GM12878 (cell line): Measurements from ENCODE around the gene RASAL3. TPM values are rescaled to one million over a fixed set of nuclear protein-coding genes. Genes with fewer than 3 reads are reported as not detected.

ENCODE experiments used
- ATAC-seq: fragments of 200-7000 bp; cut with Tn5 transposase; 3 replicates; pipeline ENCODE4 v1.9.1; 2020; ENCODE audit warnings: mild to moderate bottlenecking, moderate library complexity
- BruUV-seq: library from RNA; stranded (reverse); fragments of 400-500 nt; replicated peaks from 2 replicates; lab custom pipeline; 2021; lab: Mats Ljungman, UMichigan
- CTCF ChIA-PET: fragments of 300-600 bp; sonication (Branson Sonifier 250); formaldehyde crosslinking; extraction: SDS; loops from one replicate; lab custom pipeline; 2021; ENCODE audit warnings: inconsistent platforms; lab: Yijun Ruan, JAX
- POLR2A ChIA-PET: fragments of 350-600 bp; formaldehyde crosslinking; extraction: SDS; loops from one replicate; lab custom pipeline; 2021; ENCODE audit warnings: inconsistent platforms; lab: Charles Lee
- RAD21 ChIA-PET: fragments of 300-600 bp; sonication (Branson Sonifier 250); formaldehyde crosslinking; loops from one replicate; lab custom pipeline; 2023; ENCODE audit warnings: antibody characterized with exemption; ENCODE audit not compliant: unreplicated experiment; lab: Charles Lee
- SMC1A ChIA-PET: fragments of 300-600 bp; sonication (Branson Sonifier 250); formaldehyde crosslinking; loops from one replicate; lab custom pipeline; 2023; ENCODE audit not compliant: unreplicated experiment, uncharacterized antibody; lab: Charles Lee
- DNase-seq: peaks from one replicate; pipeline ENCODE4 v3.0.0-alpha.2; 2011; ENCODE audit warnings: low read depth, low spot score
- FAIRE-seq: peaks from 3 replicates; lab custom pipeline; 2011; peaks lifted over from hg19 to GRCh38; lab: Jason Lieb, UNC
- H2AFZ ChIP-seq: 2 replicates; pipeline ENCODE4 v1.6.0; 2011; ENCODE audit warnings: low read depth, low read length, control low read depth; ENCODE audit not compliant: control insufficient read depth
- H3K27ac ChIP-seq: 2 replicates; pipeline ENCODE4 v1.5.1; 2011; ENCODE audit warnings: control low read depth; ENCODE audit not compliant: control insufficient read depth, insufficient read depth
- H3K27me3 ChIP-seq, 2 experiments: replicated peaks in 1 of 2; 2 replicates each; pipeline versions ENCODE4 v1.6.0 to v1.6.1; 2011; ENCODE audit warnings: low read length in 1 of 2; ENCODE audit not compliant: control insufficient read depth in 2 of 2, insufficient read depth in 2 of 2
- H3K36me3 ChIP-seq, 2 experiments: 2 replicates each; pipeline ENCODE4 v1.5.1; 2011; ENCODE audit warnings: low read length in 1 of 2; ENCODE audit not compliant: control insufficient read depth in 2 of 2, insufficient read depth in 2 of 2
- H3K4me1 ChIP-seq: 2 replicates; pipeline ENCODE4 v1.6.1; 2011; ENCODE audit warnings: mild to moderate bottlenecking, low read length, moderate library complexity, mixed read lengths; ENCODE audit not compliant: control insufficient read depth, insufficient read depth
- H3K4me2 ChIP-seq: 2 replicates; pipeline ENCODE4 v1.6.0; 2011; ENCODE audit warnings: control low read depth; ENCODE audit not compliant: control insufficient read depth, insufficient read depth
- H3K4me3 ChIP-seq: fragments of 200-600 bp; sonication (generic); 2 replicates; pipeline ENCODE4 v1.5.1; 2016
- H3K79me2 ChIP-seq: 2 replicates; pipeline ENCODE4 v1.6.0; 2011; ENCODE audit warnings: low read length; ENCODE audit not compliant: control insufficient read depth, insufficient read depth
- H3K9ac ChIP-seq: 2 replicates; pipeline ENCODE4 v1.8.0; 2011; ENCODE audit warnings: low read length, control low read depth, mixed read lengths; ENCODE audit not compliant: control insufficient read depth, insufficient read depth
- H3K9me3 ChIP-seq: replicated peaks from 3 replicates; pipeline ENCODE4 v1.5.1; 2011; ENCODE audit warnings: mild to moderate bottlenecking, low read length; ENCODE audit not compliant: control insufficient read depth, insufficient read depth
- H4K20me1 ChIP-seq: 2 replicates; pipeline ENCODE4 v1.6.0; 2011; ENCODE audit not compliant: control insufficient read depth, insufficient read depth
- BCL3 ChIP-seq: IDR thresholded peaks from 2 replicates; pipeline ENCODE4 v1.6.1; 2011; ENCODE audit warnings: borderline replicate concordance, low read depth, mild to moderate bottlenecking, moderate library complexity, low read length; ENCODE audit not compliant: insufficient read depth, poor library complexity, severe bottlenecking
- CBX5 ChIP-seq: sonication (generic); IDR thresholded peaks from 2 replicates; pipeline ENCODE4 v1.6.1; 2016; ENCODE audit warnings: low read depth, moderate library complexity, mild to moderate bottlenecking, inconsistent platforms
- DPF2 ChIP-seq: fragments of 450-650 bp; IDR thresholded peaks from 2 replicates; pipeline ENCODE4 v1.6.1; 2017; ENCODE audit warnings: mild to moderate bottlenecking
- FOS ChIP-seq: IDR thresholded peaks from 3 replicates; pipeline ENCODE4 v1.6.1; 2011; ENCODE audit warnings: borderline replicate concordance; ENCODE audit not compliant: insufficient read length; ENCODE audit errors: extremely low read depth
- FOXK2 ChIP-seq: fragments of 450-650 bp; IDR thresholded peaks from 2 replicates; pipeline ENCODE4 v1.6.1; 2017; ENCODE audit warnings: mild to moderate bottlenecking, moderate library complexity
- HCFC1 ChIP-seq: fragments of 150-350 bp; IDR thresholded peaks from 2 replicates; pipeline ENCODE4 v1.6.1; 2014; ENCODE audit warnings: low read length
- IRF3 ChIP-seq: fragments of 450-650 bp; IDR thresholded peaks from 2 replicates; pipeline ENCODE4 v1.6.1; 2014; ENCODE audit warnings: mild to moderate bottlenecking
- KAT2A ChIP-seq: conservative IDR thresholded peaks from 2 replicates; pipeline ENCODE4 v1.6.1; 2011; ENCODE audit warnings: low read depth, low read length; ENCODE audit not compliant: control insufficient read depth
- KLF5 ChIP-seq: fragments of 450-650 bp; IDR thresholded peaks from 2 replicates; pipeline ENCODE4 v1.6.1; 2014; ENCODE audit warnings: mild to moderate bottlenecking; ENCODE audit not compliant: partially characterized antibody
- MTA3 ChIP-seq: IDR thresholded peaks from 2 replicates; pipeline ENCODE4 v1.6.1; 2012; ENCODE audit warnings: low read length, inconsistent platforms, borderline replicate concordance
- MXI1 ChIP-seq: fragments of 150-350 bp; IDR thresholded peaks from 2 replicates; pipeline ENCODE4 v1.6.1; 2011; ENCODE audit warnings: low read depth, mild to moderate bottlenecking, inconsistent platforms, low read length, improper control_type of control experiment
- NBN ChIP-seq: fragments of 450-650 bp; IDR thresholded peaks from 2 replicates; pipeline ENCODE4 v1.6.1; 2016
- NR2F1 ChIP-seq: fragments of 450-650 bp; conservative IDR thresholded peaks from 2 replicates; pipeline ENCODE4 v1.6.1; 2017; ENCODE audit warnings: mild to moderate bottlenecking
- PAX8 ChIP-seq: fragments of 450-650 bp; IDR thresholded peaks from 2 replicates; pipeline ENCODE4 v1.6.1; 2017; ENCODE audit warnings: mild to moderate bottlenecking, moderate library complexity
- TAF1 ChIP-seq: IDR thresholded peaks from 2 replicates; pipeline ENCODE4 v1.6.1; 2011; ENCODE audit warnings: mild to moderate bottlenecking, low read depth, low read length, borderline replicate concordance
- TCF3 ChIP-seq: IDR thresholded peaks from 2 replicates; pipeline ENCODE4 v1.6.1; 2012; ENCODE audit warnings: low read depth, mild to moderate bottlenecking, low read length, borderline replicate concordance; ENCODE audit not compliant: insufficient read depth
- YY1 ChIP-seq: IDR thresholded peaks from 2 replicates; pipeline ENCODE4 v1.6.1; 2011; ENCODE audit warnings: low read depth, mild to moderate bottlenecking, low read length
- ZNF24 ChIP-seq: fragments of 450-650 bp; IDR thresholded peaks from 2 replicates; pipeline ENCODE4 v1.6.1; 2017; ENCODE audit warnings: antibody characterized with exemption, mild to moderate bottlenecking
- WGBS: methylation state at CpG from one replicate; pipeline ENCODE4 v1.1.6; 2016; ENCODE audit warnings: low lambda C conversion rate; ENCODE audit not compliant: insufficient replicate concordance, insufficient coverage; ENCODE audit errors: missing lambda C conversion rate; 5-methylcytosine and 5-hydroxymethylcytosine counted together
- in situ Hi-C: fragments of 300-500 bp; cut with MboI; formaldehyde crosslinking; loops from 9 replicates; pipeline ENCODE4 v1.14.3; 2018; ENCODE audit warnings: mixed read lengths
- intact Hi-C: fragments of 100-400 bp; cut with micrococcal nuclease; formaldehyde crosslinking; loops from one replicate; pipeline ENCODE4 v1.14.2; 2022; ENCODE audit not compliant: unreplicated experiment
- polyA plus RNA-seq, 11 experiments: library from polyadenylated mRNA; depleted of rRNA in 4 of 11; unstranded in 6 of 11; stranded (reverse) in 5 of 11; fragments of >200 nt; fragmentation: Nextera tagmentation in 4 of 11; fragmentation: Illumina TruSeq in 1 of 11; extraction: Ambion mirVana in 4 of 11; extraction: Trizol in 1 of 11; gene quantifications; 1 replicate in 1 of 11; 2 replicates in 10 of 11; pipeline versions ENCODE4 v1.2.1 to v1.2.3, GENCODE V29; 2011 to 2016; ENCODE audit warnings: inconsistent platforms in 2 of 11, missing spikeins in 2 of 11, low read depth in 1 of 11
- total RNA-seq, 4 experiments: library from RNA; depleted of rRNA in 3 of 4; stranded (reverse); fragments of >200 nt in 3 of 4; fragmentation: Illumina TruSeq in 1 of 4; extraction: Trizol in 1 of 4; gene quantifications; 2 replicates each; pipeline versions ENCODE4 v1.2.1 to v1.2.3, GENCODE V29; 2013 to 2021

The RASAL3 gene
- total and polyA plus RNA-seq, 10 of the 15 experiments (the other 5 are each of a cell fraction or from before 2014, with no cell fraction given): 1.7 to 81.3 (median 23.2) TPM

DNA sequence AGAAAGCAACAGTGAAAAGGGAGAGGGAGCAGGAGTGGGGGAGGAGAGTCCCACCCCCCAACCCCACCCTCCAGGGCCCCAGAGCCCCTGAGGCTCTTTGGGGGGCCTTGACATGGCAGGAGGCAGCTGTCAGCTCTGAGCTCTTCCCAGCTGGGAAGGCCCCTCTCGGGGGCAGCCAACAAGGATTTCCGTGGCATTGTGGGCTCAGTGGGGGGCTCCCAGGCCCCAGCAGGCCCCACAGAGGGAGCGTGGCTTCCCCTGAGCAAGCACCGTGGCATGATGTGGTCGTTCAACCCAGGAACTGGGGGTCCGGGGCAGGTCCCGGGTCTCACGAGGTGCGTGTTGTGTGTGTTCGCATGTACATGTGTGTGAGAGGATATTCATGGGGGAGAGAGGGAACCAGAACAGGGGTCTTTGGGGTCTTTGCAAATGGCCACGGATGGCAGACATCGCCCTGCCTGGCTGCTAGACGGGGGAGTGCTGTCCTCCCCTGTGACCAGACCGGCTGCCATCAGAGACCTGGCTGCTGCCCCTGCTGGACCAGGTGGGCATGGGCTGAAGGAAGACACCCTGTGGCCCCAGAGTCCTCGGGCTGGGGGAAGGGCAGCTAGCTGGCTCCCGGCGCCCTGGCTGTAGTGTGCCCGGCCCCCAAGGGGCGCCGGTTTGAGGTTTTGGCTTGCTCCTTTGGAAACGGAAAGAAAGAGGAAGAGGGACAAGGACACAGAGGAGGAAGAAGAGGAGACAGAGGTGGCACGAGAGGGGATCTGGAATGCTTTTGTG lies 41.9 kb downstream of the RASAL3 start:
- no peak overlapping the region for H3K4me3 ChIP-seq
- CTCF ChIA-PET: interaction anchor here (6.1 kb wide), 1 partner anchor 133 kb away, joined by 85 read pairs; no protein-coding TSS in a partner anchor

DNA sequence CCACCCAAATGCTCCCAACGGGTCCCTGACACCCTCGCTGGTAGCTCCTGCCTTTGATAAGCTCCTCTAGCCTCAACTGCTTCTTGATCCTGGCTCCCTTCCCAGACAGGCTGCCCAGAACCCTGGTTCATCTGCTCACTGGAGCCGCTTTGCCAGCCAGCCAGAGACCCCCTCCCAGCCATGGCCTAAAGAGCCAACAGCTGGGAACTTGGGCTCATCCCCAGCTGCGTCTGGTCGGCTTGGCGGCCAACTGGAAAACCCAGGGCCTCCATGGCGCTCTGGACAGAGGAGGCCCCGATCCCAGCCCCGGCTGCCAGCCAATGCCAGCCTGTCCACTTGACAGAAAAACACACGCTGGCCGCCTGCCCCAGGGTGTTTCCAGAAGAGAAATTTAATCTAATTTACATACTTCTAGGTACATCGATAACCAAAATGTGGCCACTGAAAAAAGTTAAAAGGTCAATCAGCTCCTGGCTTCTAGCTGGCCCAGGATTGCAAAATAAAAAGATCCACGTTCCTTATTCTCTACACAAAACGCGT lies 42.6 kb downstream of the RASAL3 start:
- in situ Hi-C loops: no loop called here
- POLR2A ChIA-PET: no interaction called here
- FAIRE-seq: no peak
- no peak for TF ChIP-seq KLF5
- no peak for TF ChIP-seq KAT2A
- TF ChIP-seq MXI1: no peak
- TF ChIP-seq PAX8: no peak
- no peak for TF ChIP-seq FOXK2
- TF ChIP-seq BCL3: no peak
- no peak for TF ChIP-seq CBX5
- no peak for TF ChIP-seq IRF3
- TF ChIP-seq YY1: no peak
- TF ChIP-seq TAF1: no peak
- no peak for TF ChIP-seq TCF3
- no peak for TF ChIP-seq HCFC1
- TF ChIP-seq ZNF24: no peak

More for the DNA sequence above, 41.9 kb downstream of the RASAL3 start:
- ChIA-PET POLR2A (no interaction called here), SMC1A (no interaction called here), RAD21 (no interaction called here)
- intact Hi-C loops (no loop called here), in situ Hi-C loops (no loop called here)
- no peak for DNase-seq
- Histone ChIP-seq H3K27ac (no peak overlapping the region), H3K36me3 (peaks cover 12 to 40% of the 10 kb centered on the region in 2 experiments), H3K79me2 (peaks cover 14% of the 10 kb centered on the region), H2AFZ (no peak overlapping the region), H3K4me2 (no peak overlapping the region), H4K20me1 (0 out of 2 replicates have a peak, but pooled peaks cover 3% of the 10 kb centered on the region), H3K27me3 (no peaks in the 10 kb centered on the region), H3K9ac (no peak overlapping the region), H3K9me3 (no peaks in the 10 kb centered on the region; the same call in 2 of the 3 replicates), H3K4me1 (peaks cover 3% of the 10 kb centered on the region)
- no TSS peak for BruUV-seq
- no peak for FAIRE-seq
- WGBS: 93% methylated on average over 22 of the region's 22 CpGs
- ATAC-seq: no peak
- no peak for TF ChIP-seq NBN
- no peak for TF ChIP-seq MTA3
- TF ChIP-seq NR2F1: no peak
- no peak for TF ChIP-seq DPF2
- TF ChIP-seq FOS: no peak

More for the DNA sequence above, 42.6 kb downstream of the RASAL3 start:
- H3K9me3 ChIP-seq: no peaks in the 10 kb centered on the region; the same call in 2 of the 3 replicates
- CTCF ChIA-PET: interaction anchor here (6.1 kb wide), 1 partner anchor 134 kb away, joined by 85 read pairs; no protein-coding TSS in a partner anchor
- DNase-seq (no peak), ATAC-seq (no peak)
- H4K20me1 ChIP-seq: 0 out of 2 replicates have a peak, but pooled peaks cover 3% of the 10 kb centered on the region
- 99% methylated on average over 13 of the region's 15 CpGs for WGBS
- H2AFZ ChIP-seq: no peak overlapping the region
- RAD21 ChIA-PET: no interaction called here
- peaks cover 8% of the 10 kb centered on the region for H3K4me1 ChIP-seq
- H3K27ac ChIP-seq: no peak overlapping the region
- no peaks in the 10 kb centered on the region for H3K27me3 ChIP-seq
- SMC1A ChIA-PET: no interaction called here
- H3K36me3 ChIP-seq: peaks cover 14 to 34% of the 10 kb centered on the region in 2 experiments
- no peak overlapping the region for H3K4me2 ChIP-seq
- H3K4me3 ChIP-seq: no peak overlapping the region
- intact Hi-C loops: no loop called here
- H3K9ac ChIP-seq: no peak overlapping the region
- BruUV-seq: no TSS peak
- H3K79me2 ChIP-seq: peaks cover 21% of the 10 kb centered on the region
